Adipocyte (in vitro differentiated cells): ENCODE measurements around the gene NOP56.
A peak's percentile ranks its signal among the peaks of the same experiment; 100 is the strongest.

Experiments
- DNase-seq: peaks from one replicate; pipeline ENCODE4 v3.0.0-alpha.2; 2015; ENCODE audit warnings: low read depth
- H3K27me3 ChIP-seq: replicated peaks from 2 replicates; pipeline ENCODE4 v1.7.0; 2013; ENCODE audit warnings: mild to moderate bottlenecking, low read length, moderate library complexity; ENCODE audit not compliant: control insufficient read depth, insufficient read depth
- H3K36me3 ChIP-seq: 2 replicates; pipeline ENCODE4 v1.7.0; 2013; ENCODE audit warnings: low read length, mild to moderate bottlenecking, moderate library complexity; ENCODE audit not compliant: control insufficient read depth, insufficient read depth, severe bottlenecking
- H3K4me1 ChIP-seq: 2 replicates; pipeline ENCODE4 v1.7.0; 2013; ENCODE audit warnings: mild to moderate bottlenecking, low read length, moderate library complexity; ENCODE audit not compliant: control insufficient read depth, insufficient read depth
- H3K4me3 ChIP-seq: 2 replicates; pipeline ENCODE4 v1.7.0; 2013; ENCODE audit warnings: mild to moderate bottlenecking, low read length, moderate library complexity
- H3K9ac ChIP-seq: 2 replicates; pipeline ENCODE4 v1.7.0; 2013; ENCODE audit warnings: mild to moderate bottlenecking, low read length, moderate library complexity
- H3K9me3 ChIP-seq: 2 replicates; pipeline ENCODE4 v1.7.0; 2013; ENCODE audit warnings: mild to moderate bottlenecking, low read length, moderate library complexity; ENCODE audit not compliant: control insufficient read depth

The NOP56 gene, protein sequence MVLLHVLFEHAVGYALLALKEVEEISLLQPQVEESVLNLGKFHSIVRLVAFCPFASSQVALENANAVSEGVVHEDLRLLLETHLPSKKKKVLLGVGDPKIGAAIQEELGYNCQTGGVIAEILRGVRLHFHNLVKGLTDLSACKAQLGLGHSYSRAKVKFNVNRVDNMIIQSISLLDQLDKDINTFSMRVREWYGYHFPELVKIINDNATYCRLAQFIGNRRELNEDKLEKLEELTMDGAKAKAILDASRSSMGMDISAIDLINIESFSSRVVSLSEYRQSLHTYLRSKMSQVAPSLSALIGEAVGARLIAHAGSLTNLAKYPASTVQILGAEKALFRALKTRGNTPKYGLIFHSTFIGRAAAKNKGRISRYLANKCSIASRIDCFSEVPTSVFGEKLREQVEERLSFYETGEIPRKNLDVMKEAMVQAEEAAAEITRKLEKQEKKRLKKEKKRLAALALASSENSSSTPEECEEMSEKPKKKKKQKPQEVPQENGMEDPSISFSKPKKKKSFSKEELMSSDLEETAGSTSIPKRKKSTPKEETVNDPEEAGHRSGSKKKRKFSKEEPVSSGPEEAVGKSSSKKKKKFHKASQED

DNA sequence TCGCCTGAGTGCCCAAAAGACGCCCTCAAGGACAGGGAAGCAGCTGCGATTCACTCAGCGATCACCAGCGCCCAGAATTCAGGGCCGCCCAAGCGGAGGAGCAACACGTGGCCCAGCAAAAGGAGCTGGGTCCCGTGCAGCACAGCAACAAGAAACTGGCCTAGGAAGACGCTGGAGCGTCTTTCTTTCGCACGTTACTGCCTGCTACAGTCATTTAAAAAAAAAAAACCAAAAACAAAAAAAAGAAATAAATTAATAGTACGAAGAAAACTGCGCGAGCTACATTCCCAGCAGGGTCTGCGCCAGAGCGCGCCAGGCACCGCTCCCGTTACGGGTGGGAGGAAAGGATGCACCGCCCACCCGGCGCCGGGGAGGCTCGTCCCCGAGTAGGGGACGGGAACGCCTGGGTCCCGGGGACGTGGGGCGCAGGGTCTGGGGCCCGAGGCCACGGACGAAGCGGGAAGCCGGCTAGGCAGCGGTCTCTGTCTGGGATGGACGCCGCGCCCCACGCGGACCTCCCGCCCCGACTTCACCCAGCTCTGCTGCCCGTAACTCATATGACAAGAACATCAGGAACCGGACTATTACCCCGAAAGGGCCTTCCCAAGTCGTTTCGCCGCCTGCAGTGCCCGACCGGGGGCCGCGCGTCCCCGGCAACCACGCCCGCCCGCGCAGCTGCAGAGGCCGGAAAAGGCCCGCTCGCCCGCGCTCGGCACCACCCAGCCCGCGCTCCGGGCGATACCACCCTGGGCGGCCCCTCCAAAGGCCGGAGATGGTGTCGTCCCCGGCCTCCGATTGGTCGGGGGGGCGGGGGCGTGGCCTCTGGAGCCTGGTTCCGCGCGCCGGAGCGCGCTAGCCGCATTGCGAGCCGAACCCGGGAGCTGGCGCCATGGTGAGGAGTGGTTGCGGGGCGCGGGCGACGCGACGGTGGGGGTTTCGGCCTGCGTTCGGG lies at the start of gene NOP56:
TSS of gene NOP56 (plus strand) at position 861 of the 952 bp plus-strand sequence. CDS start at position 890, 29 bp downstream.
- DNase-seq: peak; percentile 97
- H3K4me3 ChIP-seq: peak within 1 kb of the TSS; percentile 96

DNA sequence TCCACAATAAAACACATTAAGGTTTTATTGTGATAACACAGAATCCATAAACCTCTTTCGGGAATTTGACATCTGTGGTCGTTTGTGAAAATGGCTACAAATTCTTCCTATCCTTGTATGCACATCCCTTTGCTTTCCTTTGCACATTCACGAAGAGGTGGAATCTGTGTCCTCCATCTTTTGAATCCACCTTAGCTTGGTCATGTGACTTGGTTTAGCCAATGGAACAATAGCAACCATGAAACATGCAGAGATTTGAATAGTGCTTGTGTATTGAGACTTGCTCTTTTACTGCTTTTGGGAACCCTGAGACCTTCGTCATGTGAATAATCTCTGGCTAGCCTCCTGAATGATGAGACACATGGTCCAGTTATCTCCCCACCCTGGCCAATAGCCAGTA lies 49.7 kb upstream of the NOP56 start:
- Histone ChIP-seq H3K4me3 (no peak overlapping the region), H3K36me3 (no peaks in the 10 kb centered on the region), H3K9ac (no peak overlapping the region), H3K4me1 (peaks cover 5% of the 10 kb centered on the region), H3K9me3 (peaks cover 30% of the 10 kb centered on the region), H3K27me3 (no peaks in the 10 kb centered on the region)
- DNase-seq: no peak

More for the DNA sequence above, at the start of gene NOP56:
- Histone ChIP-seq H3K9me3 (no peaks in the 10 kb centered on the region), H3K4me1 (peaks cover 21% of the 10 kb centered on the region), H3K27me3 (no peaks in the 10 kb centered on the region), H3K36me3 (peaks cover 32% of the 10 kb centered on the region), H3K9ac (peak within 1 kb of the TSS; percentile 94)

DNA sequence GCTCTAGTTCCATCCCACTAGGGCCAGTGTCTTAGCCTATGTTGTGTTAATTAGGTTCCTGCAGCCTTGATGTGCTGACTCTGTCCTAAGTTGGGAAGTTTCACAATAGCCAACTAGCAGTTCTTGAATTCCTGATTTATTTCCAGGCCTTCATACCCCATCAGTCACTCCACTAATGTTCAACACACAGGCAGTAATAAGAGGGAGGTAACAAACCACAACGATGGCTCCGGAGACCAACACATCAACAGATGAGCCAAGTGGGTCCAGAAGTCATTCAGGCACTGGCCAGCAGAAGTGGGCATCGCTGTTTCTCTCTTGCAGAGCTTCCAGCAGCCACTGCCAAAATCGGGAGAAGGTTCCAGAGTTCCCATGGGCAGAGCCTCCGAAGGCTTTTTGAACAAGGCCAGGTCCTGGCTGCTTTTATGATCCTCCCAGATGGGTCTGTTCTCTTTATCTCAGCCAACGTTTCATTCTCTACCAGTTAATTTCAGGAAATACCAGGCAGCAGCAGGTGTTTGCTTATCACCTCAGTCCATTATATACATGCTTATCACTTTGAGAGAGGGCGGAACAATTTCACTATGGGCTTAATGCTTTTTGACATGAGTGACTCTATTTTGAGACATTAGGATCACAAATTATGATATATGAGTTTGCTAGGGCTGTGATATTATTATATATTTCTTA lies 48.5 kb upstream of the NOP56 start:
- no peaks in the 10 kb centered on the region for H3K36me3 ChIP-seq
- no peak overlapping the region for H3K4me3 ChIP-seq
- peak; percentile 11 for DNase-seq
- H3K4me1 ChIP-seq: peaks cover 5% of the 10 kb centered on the region
- H3K27me3 ChIP-seq: no peaks in the 10 kb centered on the region
- peaks cover 30% of the 10 kb centered on the region for H3K9me3 ChIP-seq
- no peak overlapping the region for H3K9ac ChIP-seq

DNA sequence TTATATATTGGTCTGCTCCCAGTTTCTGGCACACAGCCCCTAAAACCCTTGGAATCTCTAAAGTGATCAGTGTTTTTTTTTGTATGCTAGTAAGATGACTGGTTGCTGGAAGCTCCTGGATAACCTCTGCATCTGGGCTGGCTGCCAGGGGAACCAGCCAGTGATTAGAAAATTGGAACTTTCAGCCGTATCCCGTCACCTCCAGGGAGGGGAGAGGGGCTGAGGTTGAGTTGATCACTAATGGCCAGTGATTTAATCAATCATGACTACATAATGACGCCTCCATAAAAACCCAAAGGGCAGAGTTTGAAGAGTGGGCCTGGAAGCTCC lies 48.0 kb upstream of the NOP56 start:
- peaks cover 5% of the 10 kb centered on the region for H3K4me1 ChIP-seq
- no peak for DNase-seq
- H3K9me3 ChIP-seq: peaks cover 35% of the 10 kb centered on the region
- no peaks in the 10 kb centered on the region for H3K27me3 ChIP-seq
- H3K36me3 ChIP-seq: no peaks in the 10 kb centered on the region
- H3K4me3 ChIP-seq: no peak overlapping the region
- no peak overlapping the region for H3K9ac ChIP-seq

DNA sequence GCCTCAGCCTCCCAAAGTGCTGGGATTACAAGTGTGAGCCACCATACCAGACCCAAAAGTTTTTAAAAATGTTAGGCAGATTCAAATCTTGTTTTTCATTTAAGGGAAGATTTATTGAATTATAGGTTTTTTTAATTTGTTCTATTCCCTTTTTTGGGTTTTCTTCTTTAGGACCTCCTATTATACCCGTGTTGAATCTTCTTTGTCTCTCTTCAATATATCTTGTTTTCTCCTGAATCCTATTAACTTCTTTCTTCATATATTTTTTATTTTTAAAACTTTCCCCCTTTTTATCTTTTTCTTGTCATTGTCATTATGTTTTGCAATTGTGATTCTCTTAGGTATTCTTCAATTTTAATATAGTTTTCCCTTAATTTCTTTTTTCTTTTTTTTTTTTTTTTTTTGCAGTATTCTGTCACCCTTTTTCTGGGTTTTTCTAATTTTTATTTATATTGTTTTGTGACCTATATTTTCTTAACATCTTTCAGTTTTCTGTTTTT lies 45.9 kb upstream of the NOP56 start:
- no peak for DNase-seq
- Histone ChIP-seq H3K4me3 (no peak overlapping the region), H3K4me1 (peaks cover 5% of the 10 kb centered on the region), H3K9ac (no peak overlapping the region), H3K9me3 (peaks cover 36% of the 10 kb centered on the region), H3K27me3 (peaks cover 3% of the 10 kb centered on the region), H3K36me3 (no peaks in the 10 kb centered on the region)

DNA sequence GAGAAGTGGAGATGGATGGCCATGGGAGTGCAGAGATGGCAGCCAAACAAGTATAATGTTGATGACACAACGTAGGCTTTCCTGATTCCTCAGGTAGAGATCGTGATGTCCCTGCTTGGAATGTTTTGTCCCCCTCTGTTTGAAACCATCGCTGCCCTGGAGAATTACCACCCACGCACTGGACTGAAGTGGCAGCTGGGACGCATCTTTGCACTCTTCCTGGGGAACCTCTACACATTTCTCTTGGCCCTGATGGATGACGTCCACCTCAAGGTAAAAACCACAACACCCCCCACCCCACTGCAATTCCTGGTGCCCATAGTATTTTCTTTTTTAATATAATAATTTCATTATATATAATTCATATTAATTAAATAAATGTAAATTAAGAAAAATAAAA lies 42.1 kb upstream of the NOP56 start:
- no peaks in the 10 kb centered on the region for H3K4me1 ChIP-seq

DNA sequence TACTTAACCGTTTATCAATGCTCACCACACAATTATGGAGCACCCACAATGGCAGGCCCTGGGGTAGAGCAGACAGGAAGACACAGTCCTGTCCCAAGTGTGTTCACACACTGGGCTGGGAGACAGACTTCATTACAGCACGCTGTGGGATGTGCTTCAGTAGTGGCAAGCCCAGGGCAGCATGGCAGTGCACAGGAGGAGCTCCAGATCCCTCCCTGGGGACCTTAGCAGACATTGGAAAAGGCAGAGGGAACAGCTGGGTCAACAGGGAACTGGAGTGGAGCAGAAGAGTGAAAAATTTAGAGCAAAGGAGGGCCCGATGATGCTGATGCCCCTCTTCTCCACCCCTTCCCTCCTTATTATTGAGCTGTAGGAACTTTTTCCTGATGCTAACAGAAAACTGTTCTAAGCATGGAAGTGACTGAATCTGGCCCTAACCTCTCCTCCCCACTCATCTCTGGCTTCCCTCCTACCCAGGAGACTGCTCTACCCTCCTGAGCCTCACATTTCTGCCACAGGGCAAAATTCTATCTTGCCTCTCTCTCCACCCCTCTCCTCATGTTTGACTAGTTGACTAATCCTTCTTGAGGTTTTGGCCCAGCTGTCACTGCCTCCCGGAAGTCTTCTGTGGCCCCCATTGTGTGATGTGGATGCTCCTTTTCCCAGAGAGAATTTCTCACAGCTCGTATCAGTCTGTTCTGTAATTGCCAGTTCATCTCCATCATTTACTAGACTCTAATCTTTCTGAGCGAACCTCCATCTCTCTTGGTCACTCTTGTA lies 41.3 kb upstream of the NOP56 start:
- Histone ChIP-seq H3K4me3 (no peak overlapping the region), H3K4me1 (no peaks in the 10 kb centered on the region), H3K36me3 (no peaks in the 10 kb centered on the region), H3K27me3 (peaks cover 12% of the 10 kb centered on the region), H3K9ac (no peak overlapping the region), H3K9me3 (peaks cover 28% of the 10 kb centered on the region)
- no peak for DNase-seq

More for the DNA sequence above, 42.1 kb upstream of the NOP56 start:
- Histone ChIP-seq H3K9me3 (peaks cover 33% of the 10 kb centered on the region), H3K36me3 (no peaks in the 10 kb centered on the region), H3K9ac (no peak overlapping the region), H3K27me3 (peaks cover 4% of the 10 kb centered on the region), H3K4me3 (no peak overlapping the region)
- DNase-seq: no peak

DNA sequence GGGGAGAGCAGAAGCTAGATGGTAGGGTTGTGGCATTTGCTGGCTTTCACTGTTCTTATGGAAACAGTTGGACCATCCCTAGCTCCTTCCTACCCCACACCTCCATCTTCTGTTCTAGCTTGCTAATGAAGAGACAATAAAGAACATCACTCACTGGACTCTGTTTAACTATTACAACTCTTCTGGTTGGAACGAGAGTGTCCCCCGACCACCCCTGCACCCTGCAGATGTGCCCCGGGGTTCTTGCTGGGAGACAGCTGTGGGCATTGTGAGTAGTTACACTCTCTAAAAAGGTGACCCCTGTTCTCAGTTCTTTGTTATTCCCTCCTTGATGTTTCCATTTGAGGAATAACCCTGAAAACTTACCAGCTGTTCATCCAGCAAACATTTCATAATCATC lies 40.4 kb upstream of the NOP56 start:
- peaks cover 19% of the 10 kb centered on the region for H3K9me3 ChIP-seq
- H3K4me1 ChIP-seq: no peaks in the 10 kb centered on the region
- H3K36me3 ChIP-seq: no peaks in the 10 kb centered on the region
- peaks cover 14% of the 10 kb centered on the region for H3K27me3 ChIP-seq
- H3K9ac ChIP-seq: no peak overlapping the region
- no peak overlapping the region for H3K4me3 ChIP-seq
- DNase-seq: no peak

DNA sequence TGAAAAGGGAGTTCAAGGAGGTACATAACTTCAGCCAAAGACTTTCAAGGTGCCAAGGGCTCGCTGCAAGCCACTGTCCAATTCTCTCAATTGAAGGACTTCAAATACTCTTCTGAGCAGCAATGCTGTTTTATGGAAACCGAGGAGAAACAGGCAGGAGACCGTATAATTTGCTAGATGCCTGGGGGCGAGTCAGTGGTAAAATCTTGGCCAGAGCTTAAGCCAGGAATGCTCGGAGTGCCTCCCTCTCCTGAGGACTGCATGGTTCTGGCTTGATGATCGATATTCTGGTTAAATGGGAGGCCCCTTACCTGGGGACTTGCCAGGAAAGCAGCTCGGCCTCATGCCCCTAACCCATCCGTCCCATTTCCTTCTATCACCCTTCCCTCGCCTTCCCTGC lies 35.8 kb upstream of the NOP56 start:
- Histone ChIP-seq H3K9me3 (peaks cover 20% of the 10 kb centered on the region), H3K4me1 (no peaks in the 10 kb centered on the region), H3K4me3 (no peak overlapping the region), H3K36me3 (no peaks in the 10 kb centered on the region), H3K27me3 (peaks cover 11% of the 10 kb centered on the region), H3K9ac (no peak overlapping the region)
- DNase-seq: peak; percentile 19

DNA sequence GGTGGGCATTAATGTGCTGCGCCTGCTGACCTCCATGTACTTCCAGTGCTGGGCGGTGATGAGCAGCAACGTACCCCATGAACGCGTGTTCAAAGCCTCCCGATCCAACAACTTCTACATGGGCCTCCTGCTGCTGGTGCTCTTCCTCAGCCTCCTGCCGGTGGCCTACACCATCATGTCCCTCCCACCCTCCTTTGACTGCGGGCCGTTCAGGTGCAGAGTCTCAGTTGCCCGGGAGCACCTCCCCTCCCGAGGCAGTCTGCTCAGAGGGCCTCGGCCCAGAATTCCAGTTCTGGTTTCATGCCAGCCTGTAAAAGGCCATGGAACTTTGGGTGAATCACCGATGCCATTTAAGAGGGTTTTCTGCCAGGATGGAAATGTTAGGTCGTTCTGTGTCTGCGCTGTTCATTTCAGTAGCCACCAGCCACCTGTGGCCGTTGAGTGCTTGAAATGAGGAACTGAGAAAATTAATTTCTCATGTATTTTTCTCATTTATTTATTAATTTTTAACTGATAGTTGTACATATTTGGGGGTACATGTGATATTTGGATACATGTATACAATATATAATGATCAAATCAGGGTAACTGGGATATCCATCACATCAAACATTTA lies 35.2 kb upstream of the NOP56 start:
- H3K36me3 ChIP-seq: no peaks in the 10 kb centered on the region
- no peak overlapping the region for H3K4me3 ChIP-seq
- H3K27me3 ChIP-seq: peaks cover 11% of the 10 kb centered on the region
- H3K9me3 ChIP-seq: peaks cover 20% of the 10 kb centered on the region
- H3K9ac ChIP-seq: no peak overlapping the region
- no peaks in the 10 kb centered on the region for H3K4me1 ChIP-seq
- no peak for DNase-seq
